ENCODE data around the gene MYBPHL. TPM values are rescaled to one million over a fixed set of nuclear protein-coding genes. Genes with fewer than 3 reads are reported as not detected.

MYBPHL gene
- total RNA-seq, 2 experiments from 2014 or later = not detected

DNA sequence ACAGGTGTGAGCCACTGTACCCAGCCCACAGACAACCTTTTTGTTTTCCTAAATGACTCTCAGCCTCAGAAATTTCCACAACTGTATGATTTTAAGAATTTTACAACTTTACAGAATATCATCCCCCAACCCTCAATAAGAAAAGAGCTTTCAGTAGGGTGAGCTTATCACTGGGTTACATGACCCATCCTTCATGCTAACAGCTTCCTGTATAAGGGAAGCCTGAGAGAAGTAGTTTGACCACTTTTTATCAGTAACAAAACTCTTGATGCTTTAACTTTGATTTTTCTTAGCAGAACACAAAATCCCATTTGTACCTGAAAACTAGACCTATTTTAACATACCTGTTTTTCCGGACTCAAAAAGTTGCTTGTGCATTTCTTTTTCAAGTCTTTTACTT, 9.7 kb upstream of the MYBPHL start:
- H3K4me3 Mint-ChIP-seq = no peak overlapping the region
- intact Hi-C loops (cut with micrococcal nuclease) = no loop called here
- POLR2A ChIA-PET = no interaction called here
- no peaks in the 10 kb centered on the region for H3K27me3 Mint-ChIP-seq
- TF ChIP-seq, protein P1, sequence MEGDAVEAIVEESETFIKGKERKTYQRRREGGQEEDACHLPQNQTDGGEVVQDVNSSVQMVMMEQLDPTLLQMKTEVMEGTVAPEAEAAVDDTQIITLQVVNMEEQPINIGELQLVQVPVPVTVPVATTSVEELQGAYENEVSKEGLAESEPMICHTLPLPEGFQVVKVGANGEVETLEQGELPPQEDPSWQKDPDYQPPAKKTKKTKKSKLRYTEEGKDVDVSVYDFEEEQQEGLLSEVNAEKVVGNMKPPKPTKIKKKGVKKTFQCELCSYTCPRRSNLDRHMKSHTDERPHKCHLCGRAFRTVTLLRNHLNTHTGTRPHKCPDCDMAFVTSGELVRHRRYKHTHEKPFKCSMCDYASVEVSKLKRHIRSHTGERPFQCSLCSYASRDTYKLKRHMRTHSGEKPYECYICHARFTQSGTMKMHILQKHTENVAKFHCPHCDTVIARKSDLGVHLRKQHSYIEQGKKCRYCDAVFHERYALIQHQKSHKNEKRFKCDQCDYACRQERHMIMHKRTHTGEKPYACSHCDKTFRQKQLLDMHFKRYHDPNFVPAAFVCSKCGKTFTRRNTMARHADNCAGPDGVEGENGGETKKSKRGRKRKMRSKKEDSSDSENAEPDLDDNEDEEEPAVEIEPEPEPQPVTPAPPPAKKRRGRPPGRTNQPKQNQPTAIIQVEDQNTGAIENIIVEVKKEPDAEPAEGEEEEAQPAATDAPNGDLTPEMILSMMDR (IDR thresholded peaks at IDR 0.05) = no peak
- H3K36me3 Mint-ChIP-seq (ENCODE audit: low read depth) = no peaks in the 10 kb centered on the region
- no peak for DNase-seq
- CTCF ChIA-PET = interaction anchor here (0.7 to 1.2 kb wide), 2 partner anchors 39 to 60 kb away, joined by 3 to 4 read pairs; no protein-coding TSS in a partner anchor
- ATAC-seq = no peak
- H3K4me1 Mint-ChIP-seq (ENCODE audit: low read depth) = no peaks in the 10 kb centered on the region
- no peaks in the 10 kb centered on the region for H3K9me3 Mint-ChIP-seq
- no peak overlapping the region for H3K27ac Mint-ChIP-seq

DNA sequence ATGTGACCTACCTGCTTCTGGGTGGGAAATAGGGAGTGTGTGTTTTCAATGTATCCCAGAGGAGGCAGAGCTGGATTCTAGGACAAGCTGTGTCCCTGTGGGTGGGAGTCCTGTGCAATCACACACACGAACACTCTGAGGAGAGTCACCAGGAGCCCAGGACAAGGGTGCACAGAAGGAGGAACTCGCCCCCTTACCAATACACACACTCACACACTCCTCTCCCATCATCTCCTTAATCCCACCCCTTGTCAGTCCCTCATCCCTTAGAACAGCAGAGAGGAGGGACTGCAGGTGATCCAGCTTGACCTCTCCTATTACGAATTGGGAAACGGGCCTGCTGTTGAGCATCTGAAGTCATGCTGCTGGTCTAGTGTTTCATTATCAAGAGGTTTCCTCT, 8.5 kb upstream of the MYBPHL start:
- TF ChIP-seq, protein P1 (IDR thresholded peaks at IDR 0.05) = no peak
- POLR2A ChIA-PET = no interaction called here
- Mint-ChIP-seq H3K9me3 (no peaks in the 10 kb centered on the region), H3K27me3 (no peaks in the 10 kb centered on the region), H3K27ac (no peak overlapping the region), H3K4me1 (ENCODE audit: low read depth) (no peaks in the 10 kb centered on the region), H3K4me3 (no peak overlapping the region), H3K36me3 (ENCODE audit: low read depth) (no peaks in the 10 kb centered on the region)
- DNase-seq (no peak), ATAC-seq (no peak)
- CTCF ChIA-PET = interaction anchor here (1.1 to 1.2 kb wide), 2 partner anchors 38 to 83 kb away, joined by 4 read pairs; no protein-coding TSS in a partner anchor
- intact Hi-C loops (cut with micrococcal nuclease) = no loop called here

DNA sequence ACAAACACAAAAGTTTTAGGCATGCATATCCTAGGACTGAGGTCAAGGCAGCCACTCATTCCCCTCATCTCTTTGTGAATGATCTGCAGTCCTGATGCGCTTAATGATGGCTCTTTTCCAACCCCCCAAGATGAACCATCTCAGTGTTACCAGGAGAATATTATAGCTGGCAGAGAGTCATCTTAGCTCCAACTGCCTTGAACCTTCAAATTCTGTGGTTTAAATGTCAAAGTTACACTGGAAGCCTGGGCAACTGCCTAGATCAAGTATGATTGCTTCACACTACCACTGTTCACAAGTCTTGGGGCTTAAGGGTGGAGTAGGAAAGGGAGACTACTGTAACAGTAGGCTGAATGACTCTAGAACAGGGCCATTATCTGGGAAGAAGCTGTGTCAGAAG, 8.0 kb upstream of the MYBPHL start:
- H3K9me3 Mint-ChIP-seq = no peaks in the 10 kb centered on the region

DNA sequence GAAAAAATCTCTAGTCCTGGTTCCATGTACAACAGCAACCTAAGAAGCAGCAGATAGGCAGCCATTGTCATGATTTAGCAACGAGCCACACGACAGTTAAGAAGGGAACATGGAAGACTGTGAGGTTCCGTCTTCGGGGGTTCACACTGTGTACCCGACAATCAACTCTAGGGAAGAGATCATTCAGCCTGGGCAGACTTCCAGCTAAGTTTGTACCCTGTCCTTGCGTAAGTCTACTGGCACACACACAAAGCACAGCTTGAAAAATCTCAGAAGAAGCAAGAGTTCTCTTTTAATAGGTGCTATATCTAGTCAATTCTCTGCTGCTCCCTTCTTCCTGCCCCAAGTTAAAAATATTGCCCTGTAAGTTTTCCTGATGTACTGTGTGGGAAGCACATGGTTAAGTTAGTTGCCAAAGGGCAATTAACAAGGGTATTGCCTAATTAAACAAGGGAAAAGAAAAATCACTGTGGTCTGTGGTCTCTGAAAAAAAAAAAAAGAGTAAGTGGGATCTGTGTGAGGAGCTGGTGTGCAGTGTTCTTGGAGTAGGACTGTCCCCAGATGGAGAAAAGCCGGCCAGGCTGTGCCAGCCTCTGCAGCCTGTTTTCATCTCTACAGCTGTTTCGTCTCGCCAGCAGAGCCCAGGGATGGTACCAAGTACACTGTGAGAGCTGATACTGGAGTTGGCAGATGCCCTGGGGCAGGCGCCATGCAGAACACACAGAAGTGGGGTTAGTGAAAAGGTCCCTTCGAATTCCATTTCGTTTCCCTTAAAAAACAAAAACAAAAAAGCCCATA, 6.4 kb upstream of the MYBPHL start:
- ATAC-seq (no peak), DNase-seq (no peak)
- CTCF ChIA-PET = interaction anchor here (1.0 kb wide), 1 partner anchor 60 kb away, joined by 3 read pairs; no protein-coding TSS in a partner anchor
- Mint-ChIP-seq H3K4me3 (no peak overlapping the region), H3K9me3 (no peaks in the 10 kb centered on the region), H3K27me3 (no peaks in the 10 kb centered on the region), H3K36me3 (ENCODE audit: low read depth) (no peaks in the 10 kb centered on the region), H3K4me1 (ENCODE audit: low read depth) (no peaks in the 10 kb centered on the region), H3K27ac (no peak overlapping the region)
- TF ChIP-seq, protein P1 (IDR thresholded peaks at IDR 0.05) = no peak
- intact Hi-C loops (cut with micrococcal nuclease) = no loop called here
- POLR2A ChIA-PET = interaction anchor here (0.6 kb wide), 1 partner anchor 225 kb away, joined by 3 read pairs; no protein-coding TSS in a partner anchor

More for the DNA sequence above, 8.0 kb upstream of the MYBPHL start:
- Mint-ChIP-seq H3K4me1 (ENCODE audit: low read depth) (no peaks in the 10 kb centered on the region), H3K27ac (no peak overlapping the region), H3K4me3 (no peak overlapping the region), H3K27me3 (no peaks in the 10 kb centered on the region), H3K36me3 (ENCODE audit: low read depth) (no peaks in the 10 kb centered on the region)
- ChIA-PET CTCF (interaction anchor here (1.1 to 1.2 kb wide), 2 partner anchors 37 to 84 kb away, joined by 4 read pairs; no protein-coding TSS in a partner anchor), POLR2A (no interaction called here)
- TF ChIP-seq, protein P1 (IDR thresholded peaks at IDR 0.05) = no peak
- intact Hi-C loops (cut with micrococcal nuclease) = no loop called here
- ATAC-seq (no peak), DNase-seq (no peak)

DNA sequence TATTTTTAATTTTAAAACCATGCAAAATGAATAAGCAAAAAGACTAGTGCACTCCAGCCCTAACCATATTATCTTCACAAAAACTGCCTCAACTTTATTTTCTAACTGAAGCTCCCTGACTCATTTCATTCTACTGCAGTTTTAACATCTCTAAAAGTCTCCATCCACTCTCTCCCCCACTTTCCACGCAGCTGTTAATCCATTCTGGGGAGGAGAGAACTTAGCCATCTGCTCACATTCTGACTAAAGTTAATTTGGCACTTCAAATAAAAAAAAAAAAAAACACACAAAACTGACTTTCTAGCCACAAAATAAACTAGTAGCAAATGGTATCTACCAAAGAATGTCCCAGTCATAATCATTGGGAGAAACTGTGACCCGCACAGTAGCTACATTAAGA, 5.4 kb upstream of the MYBPHL start:
- H3K4me3 Mint-ChIP-seq = no peak overlapping the region
- CTCF ChIA-PET = no interaction called here
- intact Hi-C loops (cut with micrococcal nuclease) = no loop called here

More for the DNA sequence above, 5.4 kb upstream of the MYBPHL start:
- POLR2A ChIA-PET = no interaction called here
- Mint-ChIP-seq H3K9me3 (no peaks in the 10 kb centered on the region), H3K27ac (no peak overlapping the region), H3K4me1 (ENCODE audit: low read depth) (no peaks in the 10 kb centered on the region), H3K27me3 (no peaks in the 10 kb centered on the region), H3K36me3 (ENCODE audit: low read depth) (no peaks in the 10 kb centered on the region)
- TF ChIP-seq, protein P1 (IDR thresholded peaks at IDR 0.05) = no peak
- DNase-seq (no peak), ATAC-seq (no peak)

All from activated CD8-positive, alpha-beta T cell treated with anti-CD3 and anti-CD28 coated beads for 36 hours (primary cell).